Stimulated activated CD4-positive, alpha-beta T cell treated with anti-CD3 and anti-CD28 coated beads, Interleukin-2, amount 100 ng/mL, for 48 hours (primary cell): ENCODE results near the gene ATP13A2.
"Not testable (repeated sequence)": the region's sequence is repeated elsewhere in the genome, so short reads cannot be mapped to it uniquely, and the experiment has no call there.

Experiments used
- DNase-seq, 2 donors: peaks; one replicate each; pipeline ENCODE4 v3.0.0-alpha.2; 2020

Gene ATP13A2

DNA sequence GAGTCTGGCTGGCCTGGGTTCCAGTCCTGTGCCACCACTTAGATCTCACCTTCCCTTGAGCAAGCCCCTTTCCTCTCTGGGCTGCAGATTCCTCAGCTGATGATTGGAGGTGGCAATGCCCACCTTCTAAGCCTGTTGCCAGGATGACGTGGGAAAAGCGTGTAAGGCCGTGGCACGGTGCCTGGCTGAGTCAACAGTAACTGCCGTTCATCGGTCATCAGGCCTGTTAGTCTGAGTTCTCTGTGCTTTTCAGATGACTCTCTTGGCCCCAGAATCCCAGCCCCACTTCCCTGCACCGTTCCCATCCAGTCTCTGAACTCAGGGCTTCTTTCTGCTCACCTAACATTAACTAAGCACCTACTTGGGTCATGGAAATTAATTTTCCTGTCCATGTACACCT, 62.7 kb downstream of the ATP13A2 start:
- DNase-seq = not testable (repeated sequence)

DNA sequence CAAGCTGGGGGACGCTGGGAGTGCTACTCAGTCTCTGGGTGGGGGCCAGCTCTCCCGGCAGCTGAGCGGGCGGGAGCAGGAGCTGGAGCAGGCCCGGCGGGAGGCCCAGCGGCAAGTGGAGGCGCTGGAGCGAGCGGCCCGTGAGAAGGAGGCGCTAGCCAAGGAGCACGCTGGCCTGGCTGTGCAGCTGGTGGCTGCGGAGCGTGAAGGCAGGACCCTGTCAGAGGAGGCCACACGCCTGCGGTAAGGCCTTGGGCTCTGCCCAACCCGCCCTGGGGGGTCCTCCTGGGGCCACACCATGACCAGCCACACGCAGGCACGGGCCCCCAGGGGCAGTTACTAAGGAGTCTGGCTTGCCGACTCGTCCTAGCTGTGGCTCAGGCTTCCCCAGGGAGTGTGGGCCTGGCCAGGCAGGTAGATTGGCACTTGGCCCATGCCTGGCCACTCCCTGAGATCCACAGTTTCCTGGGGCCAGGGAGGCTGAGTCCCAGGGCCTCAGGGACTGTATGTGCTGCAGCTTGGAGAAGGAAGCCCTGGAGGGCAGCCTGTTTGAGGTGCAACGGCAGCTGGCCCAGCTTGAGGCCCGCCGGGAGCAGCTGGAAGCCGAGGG, 63.3 kb downstream of the ATP13A2 start:
- not testable (repeated sequence) for DNase-seq

DNA sequence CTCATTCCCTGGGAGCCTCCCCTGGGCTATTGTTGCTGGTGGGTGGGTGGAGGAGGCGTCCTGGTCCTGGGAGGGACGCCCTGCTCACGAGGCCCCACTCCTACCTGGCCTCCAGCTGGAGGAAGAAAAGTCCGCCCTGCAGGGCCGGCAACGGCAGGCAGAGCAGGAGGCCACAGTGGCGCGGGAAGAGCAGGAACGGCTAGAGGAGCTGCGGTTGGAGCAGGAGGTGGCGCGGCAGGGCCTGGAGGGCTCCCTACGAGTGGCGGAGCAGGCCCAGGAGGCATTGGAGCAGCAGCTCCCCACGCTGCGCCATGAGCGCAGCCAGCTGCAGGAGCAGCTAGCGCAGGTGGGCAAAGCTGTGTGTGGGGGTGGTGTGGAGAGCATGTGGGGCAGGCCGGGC, 65.1 kb downstream of the ATP13A2 start:
- DNase-seq = no peak

DNA sequence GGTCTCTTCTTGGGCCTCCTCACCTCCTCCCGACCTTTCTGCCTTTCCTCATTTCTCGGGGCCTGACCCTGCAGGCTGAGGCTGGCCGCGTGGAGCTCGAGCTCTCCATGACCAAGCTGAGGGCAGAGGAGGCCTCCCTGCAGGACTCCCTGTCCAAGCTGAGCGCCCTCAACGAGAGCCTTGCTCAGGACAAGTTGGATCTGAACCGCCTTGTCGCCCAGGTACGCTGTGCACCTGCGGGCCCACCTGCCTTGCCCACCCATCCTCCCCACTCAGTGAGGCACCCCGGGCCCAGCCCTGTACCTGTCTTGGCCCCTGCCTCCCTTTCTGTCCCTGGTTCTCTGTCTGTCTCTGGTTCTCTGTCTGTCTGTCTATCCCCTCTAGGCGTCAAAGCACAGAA, 65.5 kb downstream of the ATP13A2 start:
- DNase-seq = not testable (repeated sequence)

DNA sequence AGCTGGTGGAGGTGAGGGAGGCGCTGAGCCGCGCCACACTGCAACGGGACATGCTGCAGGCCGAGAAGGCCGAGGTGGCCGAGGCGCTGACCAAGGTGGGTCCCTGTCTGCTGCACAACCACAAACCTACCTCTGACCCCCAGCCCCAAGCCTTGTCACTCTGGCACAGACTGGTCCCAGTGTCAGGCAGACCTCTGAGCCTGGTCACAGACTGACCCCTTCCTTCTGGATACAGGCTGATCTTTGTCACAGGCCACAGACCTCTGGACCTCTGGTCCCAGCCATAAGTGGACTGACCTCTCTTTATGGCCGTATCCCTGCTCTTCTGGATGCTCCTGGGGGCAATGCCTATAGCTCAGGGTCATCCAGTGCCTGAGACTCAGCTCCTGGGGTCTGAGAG, 66.2 kb downstream of the ATP13A2 start:
- not testable (repeated sequence) for DNase-seq

DNA sequence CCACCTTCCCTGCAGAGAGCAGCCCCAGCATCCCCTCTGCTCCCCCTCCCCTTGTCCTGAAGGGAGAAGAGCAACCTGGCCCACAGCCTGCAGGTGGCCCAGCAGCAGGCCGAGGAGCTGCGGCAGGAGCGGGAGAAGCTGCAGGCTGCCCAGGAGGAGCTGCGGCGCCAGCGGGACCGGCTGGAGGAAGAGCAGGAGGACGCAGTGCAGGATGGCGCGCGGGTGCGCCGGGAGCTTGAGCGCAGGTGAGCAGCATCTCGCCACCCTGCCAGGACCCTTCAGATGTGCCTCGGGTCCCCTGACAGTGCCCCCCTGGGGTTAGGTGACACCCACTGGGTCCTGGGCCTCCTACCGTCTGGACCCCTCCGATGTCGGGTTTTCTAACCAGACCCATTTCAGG, 67.7 kb downstream of the ATP13A2 start:
- no peak for DNase-seq

DNA sequence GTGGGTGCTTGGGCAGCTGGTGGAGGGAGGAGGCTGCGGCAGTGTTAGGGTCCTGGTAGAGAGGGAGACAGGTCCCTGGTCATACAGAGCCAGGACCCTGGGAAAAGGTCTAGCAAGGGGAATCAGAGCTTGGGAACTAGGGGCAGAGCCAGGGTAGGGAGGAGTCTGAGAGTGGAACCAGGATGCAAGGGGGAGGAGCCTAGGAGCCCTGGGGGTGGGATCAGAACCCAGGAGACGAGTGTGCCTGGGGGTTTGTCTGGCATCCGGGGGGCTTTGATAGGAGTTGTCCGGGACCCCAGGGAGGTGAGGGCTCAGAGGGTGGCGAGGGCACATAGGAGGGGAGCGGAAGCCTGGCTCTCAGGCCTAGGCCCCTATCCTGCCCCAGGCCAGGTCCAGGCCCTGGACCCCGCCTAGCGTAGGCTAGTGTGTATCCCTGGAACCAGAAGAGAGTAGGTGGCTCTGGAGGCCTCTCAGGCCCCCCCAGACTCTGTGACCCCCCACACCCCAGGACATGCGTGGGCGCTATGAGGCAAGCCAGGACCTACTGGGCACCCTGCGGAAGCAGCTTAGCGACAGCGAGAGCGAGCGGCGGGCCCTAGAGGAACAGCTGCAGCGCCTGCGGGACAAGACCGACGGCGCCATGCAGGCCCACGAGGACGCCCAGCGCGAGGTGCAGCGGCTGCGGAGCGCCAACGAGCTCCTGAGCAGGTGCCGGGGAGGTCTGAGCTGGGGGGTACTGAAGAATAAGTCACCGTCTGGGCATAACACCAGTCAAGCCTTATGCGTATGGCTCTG, 72.1 kb downstream of the ATP13A2 start:
- DNase-seq = not testable (repeated sequence)

DNA sequence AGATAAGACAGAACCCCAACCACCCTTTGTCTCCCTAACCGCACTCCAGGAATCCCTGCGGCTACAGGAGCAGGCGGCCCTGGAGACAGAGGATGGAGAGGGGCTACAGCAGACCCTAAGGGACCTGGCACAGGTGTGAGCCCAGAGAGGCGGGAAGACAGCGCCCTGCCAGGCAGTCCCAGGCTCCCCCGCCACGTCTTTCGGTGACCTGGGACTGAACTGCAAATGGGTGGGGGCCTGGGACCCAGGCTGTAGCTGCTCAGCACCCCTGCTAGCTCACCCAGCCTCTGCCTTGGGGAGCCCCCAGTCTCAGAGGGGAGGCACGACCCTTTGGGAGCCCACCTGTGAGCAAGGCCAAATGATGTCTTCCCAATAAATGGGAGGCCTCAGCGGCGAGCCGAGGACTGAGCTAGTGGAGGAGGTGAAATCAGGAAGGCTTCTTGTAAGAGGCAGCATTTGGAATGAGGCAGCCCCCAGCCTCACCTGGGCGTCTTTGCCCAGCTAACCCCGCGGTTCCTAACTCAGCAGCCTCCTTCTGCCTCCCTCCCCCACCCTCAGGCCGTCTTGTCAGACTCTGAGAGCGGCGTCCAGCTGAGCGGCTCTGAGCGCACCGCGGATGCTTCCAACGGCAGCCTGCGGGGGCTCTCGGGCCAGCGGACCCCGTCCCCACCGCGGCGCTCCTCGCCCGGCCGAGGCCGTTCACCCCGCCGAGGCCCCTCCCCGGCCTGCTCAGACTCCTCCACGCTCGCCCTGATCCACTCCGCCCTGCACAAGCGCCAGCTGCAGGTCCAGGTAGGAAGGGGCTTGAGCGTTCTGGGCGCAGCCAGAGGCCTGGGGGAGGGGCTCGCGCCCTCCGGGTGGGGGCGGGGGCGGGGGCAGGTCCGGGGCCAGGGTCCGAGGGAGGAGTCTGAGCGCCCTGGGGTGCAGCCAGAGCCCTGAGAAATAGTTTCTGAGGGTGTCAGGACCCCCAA, 73.1 kb downstream of the ATP13A2 start:
- no peak for DNase-seq

DNA sequence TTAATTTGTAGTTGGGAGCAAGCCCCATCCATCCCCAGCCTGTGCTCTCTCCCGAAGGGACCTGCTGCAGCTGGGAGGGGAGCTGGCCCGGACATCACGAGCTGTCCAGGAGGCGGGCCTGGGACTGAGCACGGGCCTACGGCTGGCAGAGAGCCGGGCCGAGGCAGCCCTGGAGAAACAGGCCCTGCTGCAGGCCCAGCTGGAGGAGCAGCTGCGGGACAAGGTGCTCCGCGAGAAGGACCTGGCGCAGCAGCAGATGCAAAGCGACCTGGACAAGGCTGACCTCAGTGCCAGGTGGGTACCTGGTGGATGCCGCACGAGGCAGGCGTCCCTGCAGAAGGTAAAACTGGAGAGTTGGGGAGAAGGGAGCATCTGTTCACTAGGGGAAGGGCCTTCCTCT, 75.1 kb downstream of the ATP13A2 start:
- not testable (repeated sequence) for DNase-seq
